Endodermal cell (in vitro differentiated cells): Measurements from ENCODE around the gene COL1A1. TPM values are rescaled to one million over a fixed set of nuclear protein-coding genes. Genes with fewer than 3 reads are reported as not detected.

Experiments
- DNase-seq: peaks from one replicate; pipeline ENCODE4 v3.0.0-alpha.2; 2017
- H3K27ac ChIP-seq: 2 replicates; pipeline ENCODE4 v1.5.1; 2013; ENCODE audit warnings: mild to moderate bottlenecking, low read depth, low read length, moderate library complexity
- H3K27me3 ChIP-seq: 2 replicates; pipeline ENCODE4 v1.6.1; 2013; ENCODE audit warnings: mild to moderate bottlenecking, low read length, moderate library complexity; ENCODE audit not compliant: insufficient read depth, control insufficient read depth, poor library complexity, severe bottlenecking
- H3K36me3 ChIP-seq: 2 replicates; pipeline ENCODE4 v1.7.0; 2013; ENCODE audit warnings: mild to moderate bottlenecking, low read length, moderate library complexity; ENCODE audit not compliant: control insufficient read depth, insufficient read depth
- H3K4me1 ChIP-seq: one replicate; pipeline ENCODE4 v1.7.0; 2013; ENCODE audit warnings: low read length; ENCODE audit not compliant: control insufficient read depth, insufficient read depth
- H3K4me3 ChIP-seq: 2 replicates; pipeline ENCODE4 v1.5.1; 2013; ENCODE audit warnings: mild to moderate bottlenecking, low read length, moderate library complexity
- H3K9ac ChIP-seq: 2 replicates; pipeline ENCODE4 v1.6.1; 2013; ENCODE audit warnings: mild to moderate bottlenecking, low read length, moderate library complexity; ENCODE audit not compliant: poor library complexity, severe bottlenecking; ENCODE audit errors: extremely low read depth
- H3K9me3 ChIP-seq: 2 replicates; pipeline ENCODE4 v1.6.1; 2013; ENCODE audit warnings: mild to moderate bottlenecking, low read length, moderate library complexity; ENCODE audit not compliant: control insufficient read depth
- H3K27ac Mint-ChIP-seq: 2 replicates; pipeline ENCODE4 v1.8.0; 2020; ENCODE audit warnings: mixed read lengths
- H3K27me3 Mint-ChIP-seq: 2 replicates; pipeline ENCODE4 v1.8.0; 2021; ENCODE audit warnings: mild to moderate bottlenecking, mixed read lengths; ENCODE audit not compliant: insufficient read depth
- H3K36me3 Mint-ChIP-seq: 2 replicates; pipeline ENCODE4 v1.8.0; 2020; ENCODE audit warnings: low read depth, mixed read lengths
- H3K4me1 Mint-ChIP-seq: 2 replicates; pipeline ENCODE4 v1.8.0; 2020; ENCODE audit warnings: mixed read lengths
- H3K4me3 Mint-ChIP-seq: 2 replicates; pipeline ENCODE4 v1.8.0; 2020; ENCODE audit warnings: mild to moderate bottlenecking, moderate library complexity, mixed read lengths
- H3K9me3 Mint-ChIP-seq: 2 replicates; pipeline ENCODE4 v1.8.0; 2020; ENCODE audit warnings: mild to moderate bottlenecking, mixed read lengths
- CTCF ChIP-seq: fragments of 200-600 bp; sonication (generic); conservative IDR thresholded peaks from 2 replicates; pipeline ENCODE4 v1.5.0; 2021; ENCODE audit warnings: antibody characterized with exemption, mild to moderate bottlenecking
- WGBS, 2 experiments: methylation state at CpG; one replicate each; pipeline versions ENCODE4 v1.1.5 to v1.1.7; 2013; ENCODE audit warnings: missing lambda C conversion rate in 2 of 2, mixed read lengths in 1 of 2; ENCODE audit not compliant: insufficient coverage in 1 of 2, insufficient read length in 1 of 2; 5-methylcytosine and 5-hydroxymethylcytosine counted together
- total RNA-seq, 2 donors: library from RNA; stranded (reverse); fragmentation: NEBNext Ultra II Directional in 1 of 2; extraction: Animal tissue kit (Norgen Biotek cat#: 25700) in 1 of 2; gene quantifications; 2 replicates in 1 of 2; 3 replicates in 1 of 2; pipeline ENCODE4 v1.2.1, GENCODE V29; 2021

The COL1A1 gene
- total RNA-seq, 2 donors from 2014 or later: 62.2 to 85.6 TPM

GRCh38 chr17:50151937-50152547 lies 49.4 kb downstream of the COL1A1 start:
- Histone ChIP-seq H3K27ac (peak overlapping the region; percentile 70), H3K4me1 (peaks cover 13% of the 10 kb centered on the region), H3K36me3 (no peaks in the 10 kb centered on the region), H3K4me3 (peak overlapping the region; percentile 76), H3K27me3 (no peaks in the 10 kb centered on the region), H3K9me3 (no peaks in the 10 kb centered on the region), H3K9ac (no peak overlapping the region)
- peak overlapping the region; percentile 83 for H3K27ac Mint-ChIP-seq
- peaks cover 5% of the 10 kb centered on the region for H3K27me3 Mint-ChIP-seq
- peaks cover 18% of the 10 kb centered on the region for H3K4me1 Mint-ChIP-seq
- H3K4me3 Mint-ChIP-seq: peak overlapping the region; percentile 68
- H3K9me3 Mint-ChIP-seq: no peaks in the 10 kb centered on the region
- 6 to 9% methylated on average over 8 to 12 of the region's 12 CpGs for WGBS, 2 experiments
- H3K36me3 Mint-ChIP-seq: no peaks in the 10 kb centered on the region
- TF ChIP-seq CTCF: no peak
- DNase-seq: peak; percentile 98

- H3K9ac ChIP-seq: no peak overlapping the region
- H3K36me3 Mint-ChIP-seq: no peaks in the 10 kb centered on the region
- peaks cover 13% of the 10 kb centered on the region for H3K4me1 ChIP-seq
- H3K27me3 ChIP-seq: no peaks in the 10 kb centered on the region
- no peaks in the 10 kb centered on the region for H3K36me3 ChIP-seq
- peak overlapping the region; percentile 91 for H3K27ac Mint-ChIP-seq
- H3K4me1 Mint-ChIP-seq: peaks cover 21% of the 10 kb centered on the region
- peak; percentile 99 for DNase-seq
- H3K9me3 Mint-ChIP-seq: no peaks in the 10 kb centered on the region
- H3K4me3 Mint-ChIP-seq: peak overlapping the region; percentile 68
- peak overlapping the region; percentile 92 for H3K4me3 ChIP-seq
- peak overlapping the region; percentile 73 for H3K27ac ChIP-seq
- peak; percentile 77 for TF ChIP-seq CTCF
- WGBS, 2 experiments: 2 to 3% methylated on average over 10 to 40 of the region's 40 CpGs
- H3K27me3 Mint-ChIP-seq: peaks cover 5% of the 10 kb centered on the region
- no peaks in the 10 kb centered on the region for H3K9me3 ChIP-seq
Observed at GRCh38 chr17:50151041-50151936, 50.1 kb downstream of the COL1A1 start.

GRCh38 chr17:50150354-50151040 lies 50.9 kb downstream of the COL1A1 start, which contains the start of gene PPP1R9B:
PPP1R9B (minus strand) TSS chr17:50150677; CDS start chr17:50150513, 164 bp downstream.
- Mint-ChIP-seq H3K4me1 (peaks cover 21% of the 10 kb centered on the region), H3K4me3 (peak within 1 kb of the TSS; percentile 68), H3K36me3 (no peaks in the 10 kb centered on the region), H3K9me3 (no peaks in the 10 kb centered on the region), H3K27me3 (peaks cover 5% of the 10 kb centered on the region), H3K27ac (peak within 1 kb of the TSS; percentile 91)
- H3K9me3 ChIP-seq: no peaks in the 10 kb centered on the region
- H3K4me3 ChIP-seq: peak within 1 kb of the TSS; percentile 92
- peaks cover 13% of the 10 kb centered on the region for H3K4me1 ChIP-seq
- H3K9ac ChIP-seq: peak within 1 kb of the TSS; percentile 44
- H3K36me3 ChIP-seq: no peaks in the 10 kb centered on the region
- H3K27me3 ChIP-seq: no peaks in the 10 kb centered on the region
- 0 to 1% methylated on average over 18 to 69 of the region's 69 CpGs for WGBS, 2 experiments
- H3K27ac ChIP-seq: peak within 1 kb of the TSS; percentile 73
- no peak for TF ChIP-seq CTCF
- DNase-seq: no peak
